Breast epithelium (tissue), 3 donors: ENCODE results near the gene PMP22.

Source experiments
- CTCF ChIP-seq, 3 donors: fragments of 450-650 bp; IDR thresholded peaks; one replicate each; pipeline ENCODE4 v1.5.1; 2016 to 2017; ENCODE audit warnings: antibody characterized with exemption in 3 of 3, mild to moderate bottlenecking in 3 of 3, moderate library complexity in 3 of 3
- POLR2A ChIP-seq: fragments of 450-650 bp; IDR thresholded peaks from one replicate; pipeline ENCODE4 v1.6.1; 2016; ENCODE audit warnings: antibody characterized with exemption, mild to moderate bottlenecking, moderate library complexity

DNA sequence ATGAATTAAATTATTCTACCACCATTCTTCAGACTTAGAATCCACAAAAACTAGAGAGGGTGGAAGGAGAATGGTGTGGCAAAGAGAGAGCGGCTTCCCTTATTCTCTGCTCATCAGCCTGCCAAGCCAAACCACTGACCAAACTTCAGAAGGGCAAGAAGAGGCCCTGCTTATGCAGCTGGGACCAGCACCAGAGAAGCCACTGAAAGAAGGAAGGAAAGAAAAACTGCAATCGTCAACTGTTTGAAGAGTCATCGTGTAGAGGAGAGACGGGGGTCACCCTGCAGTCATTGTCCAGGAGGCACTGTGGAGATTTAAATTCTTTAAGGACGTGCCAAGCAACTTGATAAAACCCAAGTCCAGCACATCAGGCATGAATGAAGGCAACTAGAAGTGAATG is 15.6 kb downstream of the PMP22 start:
- TF ChIP-seq CTCF (IDR thresholded peaks at IDR 0.05), result no peak
- no peak for TF ChIP-seq POLR2A
